Muscle layer of duodenum (tissue), 2 donors: ENCODE results near the gene RACGAP1.
A peak's percentile ranks its signal among the peaks of the same experiment; 100 is the strongest.

Experiments
- H3K27ac ChIP-seq: one replicate; pipeline ENCODE4 v1.7.0; 2013; ENCODE audit warnings: mild to moderate bottlenecking, low read length
- H3K27me3 ChIP-seq: one replicate; pipeline ENCODE4 v1.7.0; 2013; ENCODE audit warnings: low read depth, mild to moderate bottlenecking, control low read depth, low read length
- H3K36me3 ChIP-seq, 2 donors: one replicate each; pipeline ENCODE4 v1.7.0; 2013; ENCODE audit warnings: low read length in 2 of 2, control low read depth in 1 of 2, mild to moderate bottlenecking in 1 of 2; ENCODE audit not compliant: insufficient read depth in 2 of 2, control insufficient read depth in 1 of 2
- H3K4me1 ChIP-seq, 2 donors: one replicate each; pipeline ENCODE4 v1.7.0; 2013; ENCODE audit warnings: low read length in 2 of 2, mild to moderate bottlenecking in 2 of 2, control low read depth in 1 of 2, moderate library complexity in 1 of 2; ENCODE audit not compliant: insufficient read depth in 2 of 2, control insufficient read depth in 1 of 2
- H3K4me3 ChIP-seq, 2 donors: one replicate each; pipeline ENCODE4 v1.7.0; 2013; ENCODE audit warnings: low read length in 2 of 2, low read depth in 1 of 2, mild to moderate bottlenecking in 1 of 2
- H3K9me3 ChIP-seq, 2 donors: one replicate each; pipeline ENCODE4 v1.7.0; 2013; ENCODE audit warnings: low read length in 2 of 2, control low read depth in 1 of 2, mild to moderate bottlenecking in 1 of 2; ENCODE audit not compliant: control insufficient read depth in 1 of 2
- donor health status: healthy.

The RACGAP1 gene

GRCh38 chr12:50062728-50063460, 37.6 kb upstream of the RACGAP1 start:
- no peaks in the 10 kb centered on the region for H3K36me3 ChIP-seq
- peaks cover 6% of the 10 kb centered on the region for H3K27me3 ChIP-seq
- no peak overlapping the region for H3K4me3 ChIP-seq
- H3K9me3 ChIP-seq = no peaks in the 10 kb centered on the region
- H3K4me1 ChIP-seq = peaks cover 0 to 19% of the 10 kb centered on the region in 2 donors
- no peak overlapping the region for H3K27ac ChIP-seq

- Histone ChIP-seq H3K4me3 (no peak overlapping the region), H3K4me1 (peaks cover 0 to 21% of the 10 kb centered on the region in 2 donors), H3K9me3 (no peaks in the 10 kb centered on the region), H3K27me3 (peaks cover 6% of the 10 kb centered on the region), H3K36me3 (no peaks in the 10 kb centered on the region), H3K27ac (no peak overlapping the region)
Measured at GRCh38 chr12:50061946-50062686, 36.8 kb upstream of the RACGAP1 start.

- peaks cover 11% of the 10 kb centered on the region for H3K27me3 ChIP-seq
- peaks cover 6 to 30% of the 10 kb centered on the region in 2 donors for H3K4me1 ChIP-seq
- no peak overlapping the region for H3K4me3 ChIP-seq
- no peaks in the 10 kb centered on the region for H3K9me3 ChIP-seq
- no peak overlapping the region for H3K27ac ChIP-seq
- H3K36me3 ChIP-seq = no peaks in the 10 kb centered on the region
Measured at GRCh38 chr12:50061171-50061570, 35.9 kb upstream of the RACGAP1 start.

- Histone ChIP-seq H3K27me3 (peaks cover 11% of the 10 kb centered on the region), H3K9me3 (no peaks in the 10 kb centered on the region), H3K27ac (no peak overlapping the region), H3K4me1 (peaks cover 10 to 32% of the 10 kb centered on the region in 2 donors), H3K4me3 (no peak overlapping the region), H3K36me3 (no peaks in the 10 kb centered on the region)
Measured at GRCh38 chr12:50060120-50060468, 34.8 kb upstream of the RACGAP1 start.

GRCh38 chr12:50059440-50060119, 34.3 kb upstream of the RACGAP1 start:
- peaks cover 10 to 32% of the 10 kb centered on the region in 2 donors for H3K4me1 ChIP-seq
- H3K27ac ChIP-seq = no peak overlapping the region
- H3K4me3 ChIP-seq = no peak overlapping the region
- peaks cover 11% of the 10 kb centered on the region for H3K27me3 ChIP-seq
- no peaks in the 10 kb centered on the region for H3K9me3 ChIP-seq
- no peaks in the 10 kb centered on the region for H3K36me3 ChIP-seq

GRCh38 chr12:50058743-50059312, 33.5 kb upstream of the RACGAP1 start:
- Histone ChIP-seq H3K9me3 (no peaks in the 10 kb centered on the region), H3K36me3 (no peaks in the 10 kb centered on the region), H3K27me3 (peaks cover 11% of the 10 kb centered on the region), H3K4me3 (no peak overlapping the region), H3K4me1 (peaks cover 10 to 32% of the 10 kb centered on the region in 2 donors), H3K27ac (no peak overlapping the region)

GRCh38 chr12:50057896-50058670, 32.8 kb upstream of the RACGAP1 start:
- Histone ChIP-seq H3K36me3 (no peaks in the 10 kb centered on the region), H3K27ac (no peak overlapping the region), H3K27me3 (peaks cover 11% of the 10 kb centered on the region), H3K4me1 (peaks cover 10 to 32% of the 10 kb centered on the region in 2 donors), H3K9me3 (no peaks in the 10 kb centered on the region), H3K4me3 (peak overlapping the region in 1 of 2 donors; percentile 81)

- Histone ChIP-seq H3K27ac (no peak within 1 kb of the TSS), H3K4me3 (peak within 1 kb of the TSS; percentile 64 to 81), H3K36me3 (no peaks in the 10 kb centered on the region), H3K4me1 (peaks cover 10 to 32% of the 10 kb centered on the region in 2 donors), H3K9me3 (no peaks in the 10 kb centered on the region), H3K27me3 (peaks cover 11% of the 10 kb centered on the region)
Measured at GRCh38 chr12:50057000-50057841, 31.9 kb upstream of the RACGAP1 start, which contains the start of gene ASIC1. TSS of gene ASIC1 (plus strand) at chr12:50057596. CDS start at chr12:50058767, 1,171 bp downstream.

GRCh38 chr12:50056639-50056976, 31.3 kb upstream of the RACGAP1 start:
- peaks cover 10 to 32% of the 10 kb centered on the region in 2 donors for H3K4me1 ChIP-seq
- no peaks in the 10 kb centered on the region for H3K36me3 ChIP-seq
- H3K27ac ChIP-seq = no peak overlapping the region
- peak overlapping the region; percentile 64 to 81 for H3K4me3 ChIP-seq
- peaks cover 11% of the 10 kb centered on the region for H3K27me3 ChIP-seq
- H3K9me3 ChIP-seq = no peaks in the 10 kb centered on the region
